Renal cortex interstitium (tissue), 15 donors: ENCODE data around the gene MUC5B. TPM values are rescaled to one million over a fixed set of nuclear protein-coding genes. Genes with fewer than 3 reads are reported as not detected.
"Not testable (repeated sequence)": the region's sequence is repeated elsewhere in the genome, so short reads cannot be mapped to it uniquely, and the experiment has no call there.

Experiments used
- DNase-seq, 11 donors: peaks; one replicate each; pipeline ENCODE4 v3.0.0-alpha.2; 2013; ENCODE audit warnings: low read depth in 9 of 11, low spot score in 4 of 11; ENCODE audit errors: extremely low read depth in 1 of 11
- long read RNA-seq, 16 experiments: transcript quantifications; one replicate each; lab custom pipeline, GENCODE V29; 2026
- polyA plus RNA-seq, 3 donors: library from polyadenylated mRNA; unstranded; fragments of 120-200 nt; gene quantifications; one replicate each; pipeline ENCODE4 v1.2.1, GENCODE V29; 2013; ENCODE audit not compliant: insufficient read length in 3 of 3

MUC5B gene, protein sequence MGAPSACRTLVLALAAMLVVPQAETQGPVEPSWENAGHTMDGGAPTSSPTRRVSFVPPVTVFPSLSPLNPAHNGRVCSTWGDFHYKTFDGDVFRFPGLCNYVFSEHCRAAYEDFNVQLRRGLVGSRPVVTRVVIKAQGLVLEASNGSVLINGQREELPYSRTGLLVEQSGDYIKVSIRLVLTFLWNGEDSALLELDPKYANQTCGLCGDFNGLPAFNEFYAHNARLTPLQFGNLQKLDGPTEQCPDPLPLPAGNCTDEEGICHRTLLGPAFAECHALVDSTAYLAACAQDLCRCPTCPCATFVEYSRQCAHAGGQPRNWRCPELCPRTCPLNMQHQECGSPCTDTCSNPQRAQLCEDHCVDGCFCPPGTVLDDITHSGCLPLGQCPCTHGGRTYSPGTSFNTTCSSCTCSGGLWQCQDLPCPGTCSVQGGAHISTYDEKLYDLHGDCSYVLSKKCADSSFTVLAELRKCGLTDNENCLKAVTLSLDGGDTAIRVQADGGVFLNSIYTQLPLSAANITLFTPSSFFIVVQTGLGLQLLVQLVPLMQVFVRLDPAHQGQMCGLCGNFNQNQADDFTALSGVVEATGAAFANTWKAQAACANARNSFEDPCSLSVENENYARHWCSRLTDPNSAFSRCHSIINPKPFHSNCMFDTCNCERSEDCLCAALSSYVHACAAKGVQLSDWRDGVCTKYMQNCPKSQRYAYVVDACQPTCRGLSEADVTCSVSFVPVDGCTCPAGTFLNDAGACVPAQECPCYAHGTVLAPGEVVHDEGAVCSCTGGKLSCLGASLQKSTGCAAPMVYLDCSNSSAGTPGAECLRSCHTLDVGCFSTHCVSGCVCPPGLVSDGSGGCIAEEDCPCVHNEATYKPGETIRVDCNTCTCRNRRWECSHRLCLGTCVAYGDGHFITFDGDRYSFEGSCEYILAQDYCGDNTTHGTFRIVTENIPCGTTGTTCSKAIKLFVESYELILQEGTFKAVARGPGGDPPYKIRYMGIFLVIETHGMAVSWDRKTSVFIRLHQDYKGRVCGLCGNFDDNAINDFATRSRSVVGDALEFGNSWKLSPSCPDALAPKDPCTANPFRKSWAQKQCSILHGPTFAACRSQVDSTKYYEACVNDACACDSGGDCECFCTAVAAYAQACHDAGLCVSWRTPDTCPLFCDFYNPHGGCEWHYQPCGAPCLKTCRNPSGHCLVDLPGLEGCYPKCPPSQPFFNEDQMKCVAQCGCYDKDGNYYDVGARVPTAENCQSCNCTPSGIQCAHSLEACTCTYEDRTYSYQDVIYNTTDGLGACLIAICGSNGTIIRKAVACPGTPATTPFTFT (N-terminal part only)
- under 1 TPM; 0.01 to 0.09 (median 0.05) TPM for polyA plus RNA-seq
- long read RNA-seq, donor 1 = 0 reads
- long read RNA-seq, donor 2 = 0 reads
- long read RNA-seq, donor 3 = 0 reads
- long read RNA-seq, donor 4 = 0 reads
- long read RNA-seq, donor 5 = 0 reads
- long read RNA-seq, donor 6 = 0 reads
- long read RNA-seq, donor 7 = 0 reads
- long read RNA-seq, donor 8 = 0 reads
- long read RNA-seq, donor 9 = 0 reads
- long read RNA-seq, donor 10 = 0 reads
- long read RNA-seq, donor 11 = 0 reads
- long read RNA-seq, donor 12 = 0 reads
- long read RNA-seq, donor 13 = 0 reads
- long read RNA-seq, donor 14 = 0 reads
- long read RNA-seq, donor 15 = 0 reads
- long read RNA-seq, donor 16 = 0 reads

DNA sequence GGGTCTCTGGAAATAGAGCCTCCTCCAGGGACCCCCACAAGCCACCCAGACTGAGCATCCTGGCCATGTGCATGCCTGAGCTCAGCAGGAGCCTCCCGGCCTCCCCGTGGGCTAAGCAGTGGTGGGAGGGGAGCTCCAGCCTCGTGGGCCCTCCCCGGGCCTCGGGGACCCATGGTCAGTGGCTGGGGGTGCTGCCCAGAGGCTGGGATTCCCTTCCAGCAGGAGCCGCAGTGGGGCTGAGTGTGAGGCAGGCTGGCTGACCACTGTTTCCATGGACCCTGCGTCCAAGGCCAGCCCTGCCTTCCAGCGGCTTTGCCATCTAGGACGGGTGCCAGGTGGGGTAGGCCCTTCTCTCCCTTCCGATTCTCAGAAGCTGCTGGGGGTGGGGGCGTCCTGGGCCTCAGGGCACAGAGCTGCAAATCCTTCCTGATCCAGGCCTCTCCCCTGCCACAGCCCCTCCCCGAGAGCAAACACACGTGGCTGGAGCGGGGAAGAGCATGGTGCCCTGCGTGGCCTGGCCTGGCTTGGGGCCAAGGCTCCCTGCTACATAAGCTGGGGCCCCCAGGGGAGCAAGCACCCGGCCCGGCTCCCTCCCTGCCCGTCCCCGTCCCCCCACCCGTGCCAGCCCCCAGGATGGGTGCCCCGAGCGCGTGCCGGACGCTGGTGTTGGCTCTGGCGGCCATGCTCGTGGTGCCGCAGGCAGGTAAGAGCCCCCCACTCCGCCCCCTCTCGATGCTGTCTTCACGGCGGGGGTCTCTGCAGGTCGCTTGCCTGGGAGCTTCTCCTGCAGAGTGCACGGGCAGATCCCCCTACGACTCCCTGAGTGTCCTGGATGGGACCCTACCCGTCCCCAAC lies at the start of gene MUC5B:
Gene MUC5B (plus strand): TSS at position 576 of the 855 bp plus-strand sequence. CDS start 58 bp downstream, at position 634.
- no peak for DNase-seq

DNA sequence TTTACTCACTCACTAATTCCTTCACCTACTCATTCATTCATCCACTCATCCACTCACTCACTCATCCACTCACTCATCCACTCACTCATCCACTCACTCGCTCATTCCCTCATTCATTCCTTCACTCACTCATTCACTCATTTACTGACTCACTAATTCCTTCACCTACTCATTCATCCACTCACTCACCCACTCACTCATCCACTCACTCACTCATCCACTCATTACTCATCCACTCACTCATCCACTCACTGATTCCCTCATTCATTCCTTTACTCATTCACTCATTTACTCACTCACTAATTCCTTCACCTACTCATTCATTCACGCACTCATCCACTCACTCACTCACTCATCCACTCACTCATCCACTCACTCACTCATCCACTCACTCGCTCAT lies 49.5 kb upstream of the MUC5B start:
- not testable (repeated sequence) for DNase-seq

DNA sequence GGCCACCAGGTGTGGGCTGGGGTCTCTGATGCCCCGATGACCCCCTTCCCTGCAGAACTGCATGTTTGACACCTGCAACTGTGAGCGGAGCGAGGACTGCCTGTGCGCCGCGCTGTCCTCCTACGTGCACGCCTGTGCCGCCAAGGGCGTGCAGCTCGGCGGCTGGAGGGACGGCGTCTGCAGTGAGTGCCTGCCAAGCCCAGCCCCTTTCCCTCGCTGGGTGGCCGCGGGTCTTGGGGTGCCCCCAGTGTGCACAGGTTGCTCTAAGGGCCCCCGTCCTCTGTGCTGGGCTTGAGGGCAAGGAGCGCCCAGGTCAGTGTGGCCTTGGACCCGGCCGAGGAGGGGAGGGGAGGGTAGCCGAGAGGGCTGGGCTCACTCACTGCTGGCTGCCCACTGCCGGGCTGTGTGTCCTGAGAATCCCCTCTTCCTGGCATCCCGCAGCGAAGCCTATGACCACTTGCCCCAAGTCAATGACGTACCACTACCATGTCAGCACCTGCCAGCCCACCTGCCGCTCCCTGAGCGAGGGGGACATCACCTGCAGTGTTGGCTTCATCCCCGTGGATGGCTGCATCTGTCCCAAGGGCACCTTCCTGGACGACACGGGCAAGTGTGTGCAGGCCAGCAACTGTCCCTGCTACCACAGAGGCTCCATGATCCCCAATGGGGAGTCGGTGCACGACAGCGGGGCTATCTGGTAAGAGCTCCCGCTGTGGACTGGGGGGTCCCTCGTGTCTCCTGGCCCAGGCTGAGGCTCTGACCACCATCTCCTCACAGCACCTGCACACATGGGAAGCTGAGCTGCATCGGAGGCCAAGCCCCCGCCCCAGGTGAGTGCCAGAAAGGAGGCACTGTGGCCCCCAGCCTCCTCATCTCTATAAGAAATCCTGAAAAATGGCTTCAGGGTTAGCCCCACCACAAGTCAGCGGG lies 48.2 kb upstream of the MUC5B start:
- no peak for DNase-seq

DNA sequence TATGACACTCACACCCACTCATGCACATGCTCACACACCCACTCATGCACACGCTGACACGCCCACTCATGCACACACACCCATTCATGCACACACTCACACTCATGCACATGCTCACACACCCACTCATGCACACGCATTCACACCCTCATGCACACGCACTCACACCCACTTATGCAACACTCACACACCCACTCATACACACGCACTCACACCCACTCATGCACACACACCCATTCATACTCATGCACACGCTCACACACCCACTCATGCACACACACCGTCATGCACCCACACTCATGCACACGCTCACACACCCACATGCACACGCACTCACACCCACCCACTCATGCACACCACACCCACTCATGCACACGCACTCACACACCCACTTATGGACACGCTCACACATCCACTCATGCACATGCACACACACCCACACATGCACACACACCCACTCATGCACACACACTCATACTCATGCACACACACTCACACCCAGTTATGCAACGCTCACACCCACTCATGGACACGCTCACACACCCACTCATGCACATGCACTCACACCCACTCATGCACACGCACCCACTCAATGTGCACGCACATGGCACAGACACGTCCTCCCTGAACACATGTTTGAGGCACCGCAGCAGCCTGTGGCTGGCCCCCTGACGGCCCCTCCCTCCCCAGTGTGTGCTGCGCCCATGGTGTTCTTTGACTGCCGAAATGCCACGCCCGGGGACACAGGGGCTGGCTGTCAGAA lies 47.2 kb upstream of the MUC5B start:
- no peak for DNase-seq

GRCh38 chr11:1176224-1177019 lies 46.4 kb upstream of the MUC5B start:
- no peak for DNase-seq

GRCh38 chr11:1177020-1177770 lies 45.7 kb upstream of the MUC5B start:
- no peak for DNase-seq

GRCh38 chr11:1177771-1178090 lies 45.1 kb upstream of the MUC5B start:
- no peak for DNase-seq

DNA sequence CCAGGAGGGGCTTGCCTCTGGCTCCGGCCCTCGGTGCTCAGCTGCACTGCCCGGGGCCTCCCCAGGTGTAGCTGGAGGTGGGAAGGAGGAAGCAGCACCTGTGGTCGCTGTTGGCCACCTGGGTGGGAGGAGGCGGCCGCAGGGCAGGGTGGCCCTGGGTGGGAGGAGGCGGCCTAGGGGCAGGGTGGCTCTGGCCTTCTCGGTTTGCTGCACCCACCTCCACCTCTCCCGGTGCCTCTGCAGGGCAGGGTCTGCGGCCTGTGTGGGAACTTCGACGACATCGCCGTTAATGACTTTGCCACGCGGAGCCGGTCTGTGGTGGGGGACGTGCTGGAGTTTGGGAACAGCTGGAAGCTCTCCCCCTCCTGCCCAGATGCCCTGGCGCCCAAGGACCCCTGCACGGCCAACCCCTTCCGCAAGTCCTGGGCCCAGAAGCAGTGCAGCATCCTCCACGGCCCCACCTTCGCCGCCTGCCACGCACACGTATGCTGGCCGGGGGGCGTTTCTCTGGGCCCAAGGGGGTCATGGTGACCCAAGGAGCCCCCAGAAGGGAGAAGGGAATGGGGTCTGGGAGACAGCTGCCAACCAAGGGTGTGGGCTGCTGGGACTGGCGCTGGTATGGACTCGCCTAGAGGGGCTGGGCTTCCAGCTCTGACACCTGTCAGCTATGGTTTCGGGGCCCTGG lies 44.5 kb upstream of the MUC5B start:
- no peak for DNase-seq

- DNase-seq = no peak
Measured at GRCh38 chr11:1178906-1179305, 44.0 kb upstream of the MUC5B start.

- DNase-seq = no peak
Measured at GRCh38 chr11:1179641-1180040, 43.2 kb upstream of the MUC5B start.

DNA sequence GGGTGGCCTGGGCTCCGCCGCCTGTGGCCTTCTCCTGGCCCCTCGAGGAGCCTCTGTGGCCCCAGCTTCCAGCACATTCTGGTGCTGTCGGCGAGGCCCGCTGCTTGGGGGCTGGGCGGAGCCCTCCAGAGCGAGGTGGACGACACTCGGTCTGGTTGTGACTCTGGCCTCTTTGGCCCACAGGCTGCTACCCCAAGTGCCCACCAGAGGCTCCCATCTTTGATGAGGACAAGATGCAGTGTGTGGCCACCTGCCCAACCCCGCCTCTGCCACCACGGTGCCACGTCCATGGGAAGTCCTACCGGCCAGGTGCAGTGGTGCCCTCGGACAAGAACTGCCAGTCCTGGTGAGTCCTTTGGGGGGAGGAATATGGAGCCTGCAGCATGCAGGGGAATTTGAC lies 42.7 kb upstream of the MUC5B start:
- no peak for DNase-seq

GRCh38 chr11:1180947-1181391 lies 41.9 kb upstream of the MUC5B start:
- no peak for DNase-seq

- no peak for DNase-seq
Measured at GRCh38 chr11:1181420-1181819, 41.4 kb upstream of the MUC5B start.
